ENCODE data around the gene PFKFB1. TPM values are rescaled to one million over a fixed set of nuclear protein-coding genes. Genes with fewer than 3 reads are reported as not detected.

Gene PFKFB1
- total RNA-seq, 1 donor: not detected

DNA sequence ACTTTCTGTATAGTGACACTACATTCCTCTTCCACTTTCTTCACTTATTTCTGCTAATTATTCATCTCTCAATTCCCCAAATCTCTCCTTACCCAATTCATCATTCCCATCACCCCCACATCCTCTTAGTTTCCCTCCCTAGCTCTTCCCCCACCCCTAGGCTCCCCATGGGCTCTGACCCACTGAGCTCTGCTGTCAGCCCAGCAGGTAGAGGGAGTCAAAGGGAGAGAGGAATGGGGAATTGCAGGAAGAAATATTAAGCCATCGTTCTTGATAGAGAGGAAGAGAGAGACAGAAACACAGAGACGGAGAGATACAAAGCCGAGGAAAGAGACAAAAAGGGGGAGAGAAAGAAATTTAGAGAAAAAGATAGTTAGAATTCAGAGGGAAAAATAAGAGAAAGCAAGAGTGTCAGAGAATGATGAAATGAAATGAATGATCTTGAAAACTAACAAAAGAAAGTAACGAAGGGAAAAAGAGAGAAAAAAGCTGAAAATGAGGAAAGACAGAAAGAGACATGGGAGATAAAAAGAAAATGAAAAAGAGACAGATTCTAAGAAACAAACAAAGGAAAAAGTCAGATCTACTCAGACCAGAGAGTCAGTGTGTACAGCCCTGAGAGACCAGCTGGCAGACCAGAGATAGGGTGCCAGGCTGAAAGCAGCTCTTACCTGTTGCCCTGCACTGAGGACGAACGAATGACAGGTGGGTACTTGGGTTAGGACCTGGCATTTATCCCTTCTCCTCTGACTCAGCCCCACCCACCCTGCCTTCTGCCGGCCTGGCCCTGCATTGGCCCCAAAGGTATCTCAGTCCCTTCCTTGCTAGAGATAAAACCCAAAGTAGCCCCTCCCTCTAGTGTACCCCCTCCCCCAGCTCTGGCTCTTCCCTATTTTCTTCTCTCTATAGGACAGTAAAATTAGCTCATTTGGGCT, 36.5 kb upstream of the PFKFB1 start, which contains the start of gene ALAS2:
Gene ALAS2, minus strand, starts transcription at position 707 of the 935 bp plus-strand sequence. CDS start 4,977 bp downstream, outside the sequence.
- DNase-seq (ENCODE audit: insufficient read length, low spot score, missing footprints): no peak
- no peaks in the 10 kb centered on the region for H3K79me2 ChIP-seq (ENCODE audit: insufficient read depth, low read length)
- no peaks in the 10 kb centered on the region for H3K9me3 ChIP-seq (ENCODE audit: low read depth, low read length)
- TF ChIP-seq, protein P1, sequence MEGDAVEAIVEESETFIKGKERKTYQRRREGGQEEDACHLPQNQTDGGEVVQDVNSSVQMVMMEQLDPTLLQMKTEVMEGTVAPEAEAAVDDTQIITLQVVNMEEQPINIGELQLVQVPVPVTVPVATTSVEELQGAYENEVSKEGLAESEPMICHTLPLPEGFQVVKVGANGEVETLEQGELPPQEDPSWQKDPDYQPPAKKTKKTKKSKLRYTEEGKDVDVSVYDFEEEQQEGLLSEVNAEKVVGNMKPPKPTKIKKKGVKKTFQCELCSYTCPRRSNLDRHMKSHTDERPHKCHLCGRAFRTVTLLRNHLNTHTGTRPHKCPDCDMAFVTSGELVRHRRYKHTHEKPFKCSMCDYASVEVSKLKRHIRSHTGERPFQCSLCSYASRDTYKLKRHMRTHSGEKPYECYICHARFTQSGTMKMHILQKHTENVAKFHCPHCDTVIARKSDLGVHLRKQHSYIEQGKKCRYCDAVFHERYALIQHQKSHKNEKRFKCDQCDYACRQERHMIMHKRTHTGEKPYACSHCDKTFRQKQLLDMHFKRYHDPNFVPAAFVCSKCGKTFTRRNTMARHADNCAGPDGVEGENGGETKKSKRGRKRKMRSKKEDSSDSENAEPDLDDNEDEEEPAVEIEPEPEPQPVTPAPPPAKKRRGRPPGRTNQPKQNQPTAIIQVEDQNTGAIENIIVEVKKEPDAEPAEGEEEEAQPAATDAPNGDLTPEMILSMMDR (IDR thresholded peaks at IDR 0.05; ENCODE audit: extremely low read depth, low read depth, low read length): no peak
- H3K4me2 ChIP-seq (ENCODE audit: insufficient read depth, low read length): no peak within 1 kb of the TSS
- no peak within 1 kb of the TSS for H3K27ac ChIP-seq (ENCODE audit: low read depth, low read length)
- H4K20me1 ChIP-seq (ENCODE audit: insufficient read depth, low read length): no peaks in the 10 kb centered on the region
- H3K4me3 ChIP-seq (ENCODE audit: insufficient read depth, low read length): no peak within 1 kb of the TSS
- no peaks in the 10 kb centered on the region for H3K4me1 ChIP-seq (ENCODE audit: insufficient read depth, low read length)
- no peak within 1 kb of the TSS for H2AFZ ChIP-seq (ENCODE audit: low read length)
- no peaks in the 10 kb centered on the region for H3K27me3 ChIP-seq (ENCODE audit: insufficient read depth, low read length)
- H3K36me3 ChIP-seq (ENCODE audit: insufficient read depth, low read length): no peaks in the 10 kb centered on the region

DNA sequence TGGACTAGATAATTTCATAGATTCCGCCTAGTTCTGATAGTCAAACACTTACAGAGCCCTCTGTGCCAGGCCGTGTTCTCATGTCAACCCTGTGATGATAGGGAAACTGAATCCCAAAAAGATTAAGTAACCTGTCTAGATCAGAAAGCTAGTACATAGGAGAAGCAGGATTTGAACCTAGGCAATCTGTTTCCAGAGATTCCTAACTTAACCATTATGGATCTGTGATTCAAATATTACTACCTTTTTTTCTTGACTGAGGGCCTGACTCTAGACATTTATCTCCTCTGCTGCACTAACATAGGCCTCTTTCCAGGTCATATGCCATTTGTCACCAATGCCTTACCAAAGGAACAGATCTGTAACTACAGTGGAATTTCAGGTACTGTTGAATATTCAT, 35.3 kb upstream of the PFKFB1 start:
- no peaks in the 10 kb centered on the region for H3K27me3 ChIP-seq (ENCODE audit: insufficient read depth, low read length)
- TF ChIP-seq, protein P1 (IDR thresholded peaks at IDR 0.05; ENCODE audit: extremely low read depth, low read depth, low read length): no peak

DNA sequence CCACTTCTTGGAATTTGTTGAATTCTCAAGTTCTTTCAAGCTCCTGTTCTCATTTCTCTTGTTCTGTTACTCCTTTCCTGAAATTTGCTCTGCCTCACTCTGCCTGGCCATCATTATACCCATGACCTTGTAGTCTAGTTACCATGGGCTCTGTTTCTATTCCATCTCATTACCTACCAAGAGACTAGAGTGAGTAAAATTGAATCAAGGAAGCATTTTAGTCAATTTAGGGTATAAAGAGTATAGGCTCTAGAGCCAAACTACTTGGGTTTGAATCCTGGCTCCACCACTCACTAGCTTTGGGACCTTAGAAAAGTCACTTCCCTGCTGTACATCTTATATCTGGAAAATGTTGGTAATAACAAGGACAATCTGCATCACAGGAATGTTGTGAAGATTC, 34.6 kb upstream of the PFKFB1 start:
- no peak for DNase-seq (ENCODE audit: insufficient read length, low spot score, missing footprints)
- no peaks in the 10 kb centered on the region for H4K20me1 ChIP-seq (ENCODE audit: insufficient read depth, low read length)
- H3K79me2 ChIP-seq (ENCODE audit: insufficient read depth, low read length): no peaks in the 10 kb centered on the region
- H3K4me3 ChIP-seq (ENCODE audit: insufficient read depth, low read length): no peak overlapping the region
- no peaks in the 10 kb centered on the region for H3K36me3 ChIP-seq (ENCODE audit: insufficient read depth, low read length)
- H3K27ac ChIP-seq (ENCODE audit: low read depth, low read length): no peak overlapping the region
- H3K9me3 ChIP-seq (ENCODE audit: low read depth, low read length): no peaks in the 10 kb centered on the region
- no peak overlapping the region for H2AFZ ChIP-seq (ENCODE audit: low read length)
- TF ChIP-seq, protein P1 (IDR thresholded peaks at IDR 0.05; ENCODE audit: extremely low read depth, low read depth, low read length): no peak
- H3K27me3 ChIP-seq (ENCODE audit: insufficient read depth, low read length): peaks cover 2% of the 10 kb centered on the region
- no peak overlapping the region for H3K4me2 ChIP-seq (ENCODE audit: insufficient read depth, low read length)
- H3K4me1 ChIP-seq (ENCODE audit: insufficient read depth, low read length): no peaks in the 10 kb centered on the region

More for the DNA sequence above, 35.3 kb upstream of the PFKFB1 start:
- no peak overlapping the region for H3K27ac ChIP-seq (ENCODE audit: low read depth, low read length)
- H3K4me2 ChIP-seq (ENCODE audit: insufficient read depth, low read length): no peak overlapping the region
- DNase-seq (ENCODE audit: insufficient read length, low spot score, missing footprints): no peak
- H4K20me1 ChIP-seq (ENCODE audit: insufficient read depth, low read length): no peaks in the 10 kb centered on the region
- H3K4me1 ChIP-seq (ENCODE audit: insufficient read depth, low read length): no peaks in the 10 kb centered on the region
- H2AFZ ChIP-seq (ENCODE audit: low read length): no peak overlapping the region
- no peaks in the 10 kb centered on the region for H3K79me2 ChIP-seq (ENCODE audit: insufficient read depth, low read length)
- H3K36me3 ChIP-seq (ENCODE audit: insufficient read depth, low read length): no peaks in the 10 kb centered on the region
- H3K4me3 ChIP-seq (ENCODE audit: insufficient read depth, low read length): no peak overlapping the region
- no peaks in the 10 kb centered on the region for H3K9me3 ChIP-seq (ENCODE audit: low read depth, low read length)

DNA sequence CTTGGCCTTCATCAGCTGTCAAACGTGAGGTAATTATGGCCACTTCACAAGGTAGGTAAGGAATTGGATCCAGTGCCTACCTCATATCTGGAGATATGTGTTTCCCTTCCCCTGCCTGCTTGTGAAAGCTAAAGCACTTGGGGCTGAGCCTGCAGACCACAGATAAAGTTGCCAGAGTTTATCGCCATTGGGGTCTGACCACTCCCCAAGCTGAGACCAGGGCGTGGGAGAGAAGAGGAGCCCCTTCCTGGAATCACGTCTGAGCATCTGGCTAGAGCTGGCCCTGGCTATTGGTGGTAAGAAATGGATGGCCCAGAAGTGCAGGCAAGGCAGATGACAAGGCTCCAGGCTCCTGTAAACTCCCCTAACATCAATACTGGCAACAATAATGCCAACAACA, 34.1 kb upstream of the PFKFB1 start:
- Histone ChIP-seq H3K27me3 (ENCODE audit: insufficient read depth, low read length) (peaks cover 3% of the 10 kb centered on the region), H3K79me2 (ENCODE audit: insufficient read depth, low read length) (no peaks in the 10 kb centered on the region), H3K9me3 (ENCODE audit: low read depth, low read length) (no peaks in the 10 kb centered on the region), H3K27ac (ENCODE audit: low read depth, low read length) (no peak overlapping the region), H3K4me3 (ENCODE audit: insufficient read depth, low read length) (no peak overlapping the region), H2AFZ (ENCODE audit: low read length) (no peak overlapping the region), H3K4me2 (ENCODE audit: insufficient read depth, low read length) (no peak overlapping the region), H4K20me1 (ENCODE audit: insufficient read depth, low read length) (no peaks in the 10 kb centered on the region), H3K36me3 (ENCODE audit: insufficient read depth, low read length) (no peaks in the 10 kb centered on the region), H3K4me1 (ENCODE audit: insufficient read depth, low read length) (no peaks in the 10 kb centered on the region)
- TF ChIP-seq, protein P1 (IDR thresholded peaks at IDR 0.05; ENCODE audit: extremely low read depth, low read depth, low read length): no peak
- DNase-seq (ENCODE audit: insufficient read length, low spot score, missing footprints): no peak
